ENCODE results near the gene TMEM192. TPM values are rescaled to one million over a fixed set of nuclear protein-coding genes. Genes with fewer than 3 reads are reported as not detected.
"Not testable (repeated sequence)": the region's sequence is repeated elsewhere in the genome, so short reads cannot be mapped to it uniquely, and the experiment has no call there.

Gene TMEM192
- total and polyA plus RNA-seq, 4 experiments from 2014 or later, result 11.5 to 18.7 (median 13.6) TPM

- intact Hi-C loops (cut with micrococcal nuclease), result no loop called here
- Mint-ChIP-seq H3K27ac (peak overlapping the region in 1 of 7 donors; percentile 18), H3K36me3 (peaks cover 31 to 33% of the 10 kb centered on the region in 2 donors), H3K9me3 (peaks cover 0 to 2% (median 0%) of the 10 kb centered on the region in 8 donors), H3K27me3 (no peaks in the 10 kb centered on the region), H3K4me1 (no peaks in the 10 kb centered on the region), H3K4me3 (no peak overlapping the region)
- DNase-seq, result no peak
- H3K4me1 ChIP-seq (ENCODE audit: insufficient read depth, low read length), result no peaks in the 10 kb centered on the region
- H3K9me3 ChIP-seq (ENCODE audit: control insufficient read depth in 1 of 2, low read length in 2 of 2), result no peaks in the 10 kb centered on the region
- ChIA-PET CTCF (ENCODE audit: partially characterized antibody) (interaction anchor here (1.3 kb wide), 1 partner anchor 8 kb away, joined by 3 read pairs; no protein-coding TSS in a partner anchor), POLR2A (ENCODE audit: partially characterized antibody) (no interaction called here)
- H3K4me3 ChIP-seq (ENCODE audit: low read length in 2 of 2), result no peak overlapping the region
- H3K27me3 ChIP-seq (ENCODE audit: insufficient read depth, low read length), result no peaks in the 10 kb centered on the region
- H3K36me3 ChIP-seq (ENCODE audit: insufficient read depth, low read length), result peaks cover 4% of the 10 kb centered on the region
- H3K27ac ChIP-seq (ENCODE audit: low read depth, low read length), result no peak overlapping the region
Observed at GRCh38 chr4:165077034-165077578, 35.6 kb downstream of the TMEM192 start.

- H3K27ac Mint-ChIP-seq; H3K4me3 ChIP-seq (ENCODE audit: low read length in 2 of 2); H3K4me1 Mint-ChIP-seq; H3K27me3 Mint-ChIP-seq; CTCF ChIA-PET (ENCODE audit: partially characterized antibody); H3K4me1 ChIP-seq (ENCODE audit: insufficient read depth, low read length); H3K27me3 ChIP-seq (ENCODE audit: insufficient read depth, low read length); H3K4me3 Mint-ChIP-seq; intact Hi-C loops (cut with micrococcal nuclease); POLR2A ChIA-PET (ENCODE audit: partially characterized antibody); H3K9me3 ChIP-seq (ENCODE audit: control insufficient read depth in 1 of 2, low read length in 2 of 2); H3K36me3 ChIP-seq (ENCODE audit: insufficient read depth, low read length); H3K9me3 Mint-ChIP-seq; H3K27ac ChIP-seq (ENCODE audit: low read depth, low read length); DNase-seq: not testable (repeated sequence)
- H3K36me3 Mint-ChIP-seq, result peaks cover 14 to 18% of the 10 kb centered on the region in 2 donors
Observed at GRCh38 chr4:165073346-165073745, 39.3 kb downstream of the TMEM192 start.

DNA sequence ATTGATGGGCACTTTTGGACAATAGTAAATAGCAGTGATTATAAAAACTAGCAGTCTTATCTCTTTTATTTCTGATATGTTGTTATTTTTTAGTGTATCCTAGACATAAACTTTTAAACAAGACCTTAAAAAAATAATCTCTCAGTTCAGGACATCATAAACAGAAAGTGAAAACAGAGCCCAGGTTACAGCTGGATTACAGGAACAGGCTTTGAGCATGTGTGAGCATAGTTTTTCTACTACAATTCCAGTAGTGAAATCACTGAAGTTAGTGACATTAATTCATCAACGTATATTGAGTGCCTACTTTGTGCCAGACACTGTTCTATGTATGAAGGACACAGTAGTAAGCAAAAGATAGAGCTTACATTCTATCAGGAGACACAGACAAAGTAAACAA is 42.1 kb downstream of the TMEM192 start:
- no peak overlapping the region for H3K4me3 ChIP-seq (ENCODE audit: low read length in 2 of 2)
- H3K9me3 ChIP-seq (ENCODE audit: control insufficient read depth in 1 of 2, low read length in 2 of 2), result no peaks in the 10 kb centered on the region
- Mint-ChIP-seq H3K27me3 (no peaks in the 10 kb centered on the region), H3K9me3 (peaks cover 0 to 2% (median 0%) of the 10 kb centered on the region in 8 donors), H3K27ac (no peak overlapping the region), H3K4me3 (no peak overlapping the region), H3K36me3 (peaks cover 3 to 7% of the 10 kb centered on the region in 2 donors), H3K4me1 (no peaks in the 10 kb centered on the region)
- no peak overlapping the region for H3K27ac ChIP-seq (ENCODE audit: low read depth, low read length)
- ChIA-PET POLR2A (ENCODE audit: partially characterized antibody) (no interaction called here), CTCF (ENCODE audit: partially characterized antibody) (no interaction called here)
- intact Hi-C loops (cut with micrococcal nuclease), result no loop called here
- no peaks in the 10 kb centered on the region for H3K4me1 ChIP-seq (ENCODE audit: insufficient read depth, low read length)
- no peaks in the 10 kb centered on the region for H3K27me3 ChIP-seq (ENCODE audit: insufficient read depth, low read length)
- no peak for DNase-seq
- no peaks in the 10 kb centered on the region for H3K36me3 ChIP-seq (ENCODE audit: insufficient read depth, low read length)

DNA sequence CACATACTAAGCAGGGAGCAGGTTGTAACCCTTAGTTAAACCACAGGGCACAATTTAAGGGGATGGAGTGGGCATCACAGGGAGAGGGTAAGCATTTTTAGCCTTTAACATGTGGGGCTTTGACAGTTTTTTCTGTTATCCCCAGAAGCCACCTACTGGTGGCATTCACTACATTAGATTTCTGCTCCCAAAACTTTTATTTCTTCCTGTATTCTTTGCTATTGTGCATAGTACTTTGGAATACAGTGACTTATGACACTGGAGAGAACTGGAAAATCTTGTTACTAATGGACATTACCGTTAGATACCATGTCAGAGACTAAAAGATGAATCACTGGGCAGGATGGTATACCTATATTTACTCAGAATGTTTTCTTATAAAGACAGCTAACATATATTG is 51.7 kb downstream of the TMEM192 start:
- Mint-ChIP-seq H3K9me3 (no peaks in the 10 kb centered on the region), H3K36me3 (no peaks in the 10 kb centered on the region), H3K27me3 (peaks cover 0 to 3% of the 10 kb centered on the region in 2 donors), H3K4me3 (no peak overlapping the region), H3K27ac (no peak overlapping the region), H3K4me1 (no peaks in the 10 kb centered on the region)
- Histone ChIP-seq H3K36me3 (ENCODE audit: insufficient read depth, low read length) (no peaks in the 10 kb centered on the region), H3K27ac (ENCODE audit: low read depth, low read length) (no peak overlapping the region), H3K4me3 (ENCODE audit: low read length in 2 of 2) (no peak overlapping the region), H3K4me1 (ENCODE audit: insufficient read depth, low read length) (no peaks in the 10 kb centered on the region), H3K9me3 (ENCODE audit: control insufficient read depth in 1 of 2, low read length in 2 of 2) (no peaks in the 10 kb centered on the region), H3K27me3 (ENCODE audit: insufficient read depth, low read length) (no peaks in the 10 kb centered on the region)
- CTCF ChIA-PET (ENCODE audit: partially characterized antibody), result no interaction called here
- POLR2A ChIA-PET (ENCODE audit: partially characterized antibody), result no interaction called here
- DNase-seq, result no peak
- intact Hi-C loops (cut with micrococcal nuclease), result no loop called here

DNA sequence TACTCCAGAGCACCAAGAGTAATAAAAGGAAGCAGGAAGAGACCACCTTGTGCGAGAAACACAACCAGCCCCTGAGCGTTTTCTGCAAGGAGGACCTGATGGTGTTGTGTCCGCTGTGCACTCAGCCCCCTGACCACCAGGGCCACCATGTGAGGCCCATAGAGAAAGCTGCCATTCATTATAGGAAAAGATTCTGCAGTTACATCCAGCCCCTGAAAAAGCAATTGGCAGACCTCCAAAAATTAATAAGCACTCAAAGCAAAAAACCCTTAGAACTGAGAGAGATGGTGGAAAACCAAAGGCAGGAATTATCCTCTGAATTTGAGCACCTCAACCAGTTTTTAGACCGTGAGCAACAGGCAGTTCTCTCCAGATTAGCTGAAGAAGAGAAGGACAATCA is 53.3 kb downstream of the TMEM192 start:
- intact Hi-C loops (cut with micrococcal nuclease), result no loop called here
- Histone ChIP-seq H3K36me3 (ENCODE audit: insufficient read depth, low read length) (no peaks in the 10 kb centered on the region), H3K27ac (ENCODE audit: low read depth, low read length) (no peak overlapping the region), H3K27me3 (ENCODE audit: insufficient read depth, low read length) (no peaks in the 10 kb centered on the region), H3K9me3 (ENCODE audit: control insufficient read depth in 1 of 2, low read length in 2 of 2) (no peaks in the 10 kb centered on the region), H3K4me3 (ENCODE audit: low read length in 2 of 2) (no peak overlapping the region), H3K4me1 (ENCODE audit: insufficient read depth, low read length) (no peaks in the 10 kb centered on the region)
- H3K27me3 Mint-ChIP-seq, result peaks cover 0 to 5% of the 10 kb centered on the region in 2 donors
- ChIA-PET CTCF (ENCODE audit: partially characterized antibody) (no interaction called here), POLR2A (ENCODE audit: partially characterized antibody) (no interaction called here)
- no peaks in the 10 kb centered on the region for H3K36me3 Mint-ChIP-seq
- no peaks in the 10 kb centered on the region for H3K4me1 Mint-ChIP-seq
- H3K4me3 Mint-ChIP-seq, result no peak overlapping the region
- no peaks in the 10 kb centered on the region for H3K9me3 Mint-ChIP-seq
- DNase-seq, result no peak
- H3K27ac Mint-ChIP-seq, result no peak overlapping the region

- intact Hi-C loops (cut with micrococcal nuclease), result no loop called here
- H3K36me3 Mint-ChIP-seq, result no peaks in the 10 kb centered on the region
- H3K9me3 Mint-ChIP-seq, result no peaks in the 10 kb centered on the region
- H3K4me3 Mint-ChIP-seq, result no peak overlapping the region
- POLR2A ChIA-PET (ENCODE audit: partially characterized antibody), result no interaction called here
- Histone ChIP-seq H3K4me3 (ENCODE audit: low read length in 2 of 2) (no peak overlapping the region), H3K36me3 (ENCODE audit: insufficient read depth, low read length) (no peaks in the 10 kb centered on the region), H3K4me1 (ENCODE audit: insufficient read depth, low read length) (no peaks in the 10 kb centered on the region), H3K27me3 (ENCODE audit: insufficient read depth, low read length) (no peaks in the 10 kb centered on the region), H3K9me3 (ENCODE audit: control insufficient read depth in 1 of 2, low read length in 2 of 2) (no peaks in the 10 kb centered on the region), H3K27ac (ENCODE audit: low read depth, low read length) (no peak overlapping the region)
- H3K4me1 Mint-ChIP-seq, result no peaks in the 10 kb centered on the region
- no peak overlapping the region for H3K27ac Mint-ChIP-seq
- CTCF ChIA-PET (ENCODE audit: partially characterized antibody), result no interaction called here
- peaks cover 0 to 5% of the 10 kb centered on the region in 2 donors for H3K27me3 Mint-ChIP-seq
- DNase-seq, result no peak
Observed at GRCh38 chr4:165058666-165059065, 54.0 kb downstream of the TMEM192 start.

- H3K4me1 ChIP-seq (ENCODE audit: insufficient read depth, low read length), result no peaks in the 10 kb centered on the region
- CTCF ChIA-PET (ENCODE audit: partially characterized antibody), result interaction anchor here (0.6 kb wide), 1 partner anchor 30 kb away, joined by 3 read pairs; no protein-coding TSS in a partner anchor
- intact Hi-C loops (cut with micrococcal nuclease), result no loop called here
- no peak overlapping the region for H3K4me3 ChIP-seq (ENCODE audit: low read length in 2 of 2)
- Mint-ChIP-seq H3K36me3 (no peaks in the 10 kb centered on the region), H3K4me3 (no peak overlapping the region), H3K27me3 (peaks cover 0 to 5% of the 10 kb centered on the region in 2 donors), H3K27ac (no peak overlapping the region), H3K9me3 (no peaks in the 10 kb centered on the region), H3K4me1 (no peaks in the 10 kb centered on the region)
- DNase-seq, result no peak
- H3K27ac ChIP-seq (ENCODE audit: low read depth, low read length), result no peak overlapping the region
- no peaks in the 10 kb centered on the region for H3K9me3 ChIP-seq (ENCODE audit: control insufficient read depth in 1 of 2, low read length in 2 of 2)
- H3K27me3 ChIP-seq (ENCODE audit: insufficient read depth, low read length), result no peaks in the 10 kb centered on the region
- POLR2A ChIA-PET (ENCODE audit: partially characterized antibody), result no interaction called here
- H3K36me3 ChIP-seq (ENCODE audit: insufficient read depth, low read length), result no peaks in the 10 kb centered on the region
Observed at GRCh38 chr4:165055601-165056000, 57.1 kb downstream of the TMEM192 start.

- H3K4me3 Mint-ChIP-seq, result no peak within 1 kb of the TSS
- no peaks in the 10 kb centered on the region for H3K36me3 Mint-ChIP-seq
- intact Hi-C loops (cut with micrococcal nuclease), result no loop called here
- Histone ChIP-seq H3K4me3 (ENCODE audit: low read length in 2 of 2) (no peak within 1 kb of the TSS), H3K9me3 (ENCODE audit: control insufficient read depth in 1 of 2, low read length in 2 of 2) (no peaks in the 10 kb centered on the region), H3K27me3 (ENCODE audit: insufficient read depth, low read length) (no peaks in the 10 kb centered on the region), H3K36me3 (ENCODE audit: insufficient read depth, low read length) (no peaks in the 10 kb centered on the region), H3K27ac (ENCODE audit: low read depth, low read length) (no peak within 1 kb of the TSS), H3K4me1 (ENCODE audit: insufficient read depth, low read length) (no peaks in the 10 kb centered on the region)
- CTCF ChIA-PET (ENCODE audit: partially characterized antibody), result no interaction called here
- DNase-seq, result no peak
- no peaks in the 10 kb centered on the region for H3K9me3 Mint-ChIP-seq
- POLR2A ChIA-PET (ENCODE audit: partially characterized antibody), result no interaction called here
- no peak within 1 kb of the TSS for H3K27ac Mint-ChIP-seq
- H3K4me1 Mint-ChIP-seq, result no peaks in the 10 kb centered on the region
- peaks cover 0 to 5% of the 10 kb centered on the region in 2 donors for H3K27me3 Mint-ChIP-seq
Observed at GRCh38 chr4:165053645-165054044, 59.0 kb downstream of the TMEM192 start, which contains the start of gene TRIM75. TRIM75 (plus strand) TSS chr4:165053866; CDS start chr4:165059148, 5,282 bp downstream.
